HCT116 (cell line): ENCODE data around the gene ATP11B. TPM values are rescaled to one million over a fixed set of nuclear protein-coding genes. Genes with fewer than 3 reads are reported as not detected.

Experiments
- ATAC-seq: fragments of 200-7000 bp; cut with Tn5 transposase; 2 replicates; pipeline ENCODE4 v1.9.1; 2020; ENCODE audit warnings: mild to moderate bottlenecking, moderate library complexity
- BruUV-seq: library from RNA; stranded (reverse); fragments of 400-500 nt; replicated peaks from 2 replicates; lab custom pipeline; 2021; lab: Mats Ljungman, UMichigan
- CTCF ChIA-PET: fragments of 300-600 bp; sonication (Branson Sonifier 250); formaldehyde crosslinking; loops from one replicate; lab custom pipeline; 2021; ENCODE audit warnings: antibody characterized with exemption; lab: Charles Lee
- POLR2A ChIA-PET: fragments of 300-600, 350-600 bp; sonication (Branson Sonifier 250); formaldehyde crosslinking; loops from one replicate; lab custom pipeline; 2021; ENCODE audit warnings: antibody characterized with exemption; lab: Charles Lee
- RAD21 ChIA-PET, 2 experiments: fragments of 300-600 bp; sonication (Branson Sonifier 250); formaldehyde crosslinking; loops; one replicate each; lab custom pipeline; 2023; ENCODE audit warnings: low total read pairs in 2 of 2; ENCODE audit not compliant: uncharacterized antibody in 2 of 2, unreplicated experiment in 2 of 2, low non-redundant PET in 1 of 2; lab: Charles Lee
- DNase-seq: peaks from one replicate; pipeline ENCODE4 v3.0.0-alpha.2; 2010; ENCODE audit warnings: low read depth, low spot score
- H2AFZ ChIP-seq: fragments of 200-600 bp; shearing (Covaris generic), sonication (generic); 2 replicates; pipeline ENCODE4 v1.6.1; 2017; ENCODE audit warnings: low read depth, mixed run types, mixed read lengths, antibody characterized with exemption, low read length; ENCODE audit not compliant: poor library complexity, severe bottlenecking
- H3K27ac ChIP-seq: 2 replicates; pipeline ENCODE4 v1.5.1; 2012; ENCODE audit warnings: low read depth, low read length
- H3K27me3 ChIP-seq: fragments of 200-600 bp; sonication (generic); 2 replicates; pipeline ENCODE4 v1.6.1; 2016; ENCODE audit warnings: mixed run types, low read length, mixed read lengths; ENCODE audit not compliant: insufficient read depth
- H3K36me3 ChIP-seq, 2 experiments: fragments of 200-500 bp in 1 of 2; fragments of 200-600 bp in 1 of 2; sonication (Bioruptor generic) in 1 of 2; sonication (generic) in 1 of 2; 2 replicates each; pipeline versions ENCODE4 v1.5.1 to v1.6.1; 2014 to 2016; ENCODE audit warnings: low read length in 2 of 2, inconsistent platforms in 1 of 2, mixed read lengths in 1 of 2, mixed run types in 1 of 2; ENCODE audit not compliant: insufficient read depth in 2 of 2, control insufficient read depth in 1 of 2
- H3K4me1 ChIP-seq, 2 experiments: fragments of 200-600 bp in 1 of 2; sonication (generic) in 1 of 2; 2 replicates each; pipeline versions ENCODE4 v1.5.1 to v1.6.1; 2012 to 2017; ENCODE audit warnings: low read length in 2 of 2, inconsistent platforms in 1 of 2, mild to moderate bottlenecking in 1 of 2, mixed read lengths in 1 of 2, mixed run types in 1 of 2, moderate library complexity in 1 of 2; ENCODE audit not compliant: insufficient read depth in 2 of 2, control insufficient read depth in 1 of 2
- H3K4me2 ChIP-seq: fragments of 200-600 bp; sonication (generic); 2 replicates; pipeline ENCODE4 v1.6.1; 2017; ENCODE audit warnings: mixed run types, low read length, mixed read lengths
- H3K4me3 ChIP-seq, 2 experiments: fragments of 200-600 bp in 1 of 2; sonication (generic) in 1 of 2; replicated peaks in 1 of 2; 2 replicates each; pipeline ENCODE4 v1.5.1; 2011 to 2016; ENCODE audit warnings: low read length in 2 of 2, control low read depth in 1 of 2, low read depth in 1 of 2, mild to moderate bottlenecking in 1 of 2, mixed read lengths in 1 of 2, mixed run types in 1 of 2
- H3K79me2 ChIP-seq: fragments of 200-600 bp; sonication (generic); 2 replicates; pipeline ENCODE4 v1.6.1; 2017; ENCODE audit warnings: mild to moderate bottlenecking, mixed run types, low read length, moderate library complexity, mixed read lengths; ENCODE audit not compliant: insufficient read depth
- H3K9ac ChIP-seq: fragments of 200-600 bp; sonication (generic); 2 replicates; pipeline ENCODE4 v1.6.1; 2016; ENCODE audit warnings: low read length, mixed read lengths
- H3K9me2 ChIP-seq: fragments of 200-600 bp; sonication (generic), shearing (Covaris generic); 2 replicates; pipeline ENCODE4 v1.6.1; 2017; ENCODE audit warnings: mixed run types, mild to moderate bottlenecking, moderate library complexity; ENCODE audit not compliant: insufficient read depth
- H3K9me3 ChIP-seq, 2 experiments: fragments of 200-500 bp in 1 of 2; fragments of 200-600 bp in 1 of 2; sonication (Bioruptor generic) in 1 of 2; sonication (generic) in 1 of 2; 2 replicates each; pipeline ENCODE4 v1.6.1; 2014 to 2017; ENCODE audit warnings: low read length in 2 of 2, mixed read lengths in 2 of 2, inconsistent platforms in 1 of 2, low read depth in 1 of 2, mild to moderate bottlenecking in 1 of 2, mixed run types in 1 of 2, moderate library complexity in 1 of 2; ENCODE audit not compliant: control insufficient read depth in 1 of 2, insufficient read depth in 1 of 2
- H4K20me1 ChIP-seq: fragments of 200-600 bp; sonication (generic), shearing (Covaris generic); 2 replicates; pipeline ENCODE4 v1.6.1; 2017; ENCODE audit warnings: mixed run types, mild to moderate bottlenecking, moderate library complexity; ENCODE audit not compliant: insufficient read depth
- CBX3 ChIP-seq: IDR thresholded peaks from 2 replicates; pipeline ENCODE4 v1.6.1; 2012; ENCODE audit warnings: low read depth
- CEBPB ChIP-seq: IDR thresholded peaks from 2 replicates; pipeline ENCODE4 v1.6.1; 2012; ENCODE audit warnings: low read depth
- CTCF ChIP-seq, 3 experiments: fragments of 200-600 bp in 1 of 3; sonication (generic) in 1 of 3; IDR thresholded peaks in 2 of 3; conservative IDR thresholded peaks in 1 of 3; 2 replicates each; pipeline ENCODE4 v1.5.1; 2012 to 2017; ENCODE audit warnings: low read depth in 2 of 3, low read length in 2 of 3, antibody characterized with exemption in 1 of 3, borderline replicate concordance in 1 of 3, control low read depth in 1 of 3, mild to moderate bottlenecking in 1 of 3, mixed read lengths in 1 of 3, mixed run types in 1 of 3, moderate library complexity in 1 of 3; ENCODE audit not compliant: insufficient read depth in 1 of 3
- ELF1 ChIP-seq: IDR thresholded peaks from 2 replicates; pipeline ENCODE4 v1.6.1; 2012; ENCODE audit warnings: low read depth, borderline replicate concordance
- EZH2 ChIP-seq: fragments of 200-600 bp; sonication (generic); IDR thresholded peaks from 2 replicates; pipeline ENCODE4 v1.6.1; 2017; ENCODE audit warnings: antibody characterized with exemption, mixed run types
- EZH2phosphoT487 ChIP-seq: fragments of 200-600 bp; IDR thresholded peaks from 2 replicates; pipeline ENCODE4 v1.6.1; 2018; ENCODE audit warnings: antibody characterized with exemption, borderline replicate concordance
- FOSL1 ChIP-seq: IDR thresholded peaks from 2 replicates; pipeline ENCODE4 v1.6.1; 2012; ENCODE audit warnings: low read depth
- JUND ChIP-seq: IDR thresholded peaks from 2 replicates; pipeline ENCODE4 v1.6.1; 2012
- MAX ChIP-seq: IDR thresholded peaks from 2 replicates; pipeline ENCODE4 v1.6.1; 2012
- POLR2AphosphoS5 ChIP-seq: IDR thresholded peaks from 2 replicates; pipeline ENCODE4 v1.6.1; 2011; ENCODE audit warnings: mild to moderate bottlenecking, low read depth, low read length, moderate library complexity
- RAD21 ChIP-seq: IDR thresholded peaks from 2 replicates; pipeline ENCODE4 v1.6.1; 2012; ENCODE audit warnings: low read depth, mild to moderate bottlenecking
- SIN3A ChIP-seq: IDR thresholded peaks from 2 replicates; pipeline ENCODE4 v1.6.1; 2012; ENCODE audit warnings: low read depth
- SP1 ChIP-seq: IDR thresholded peaks from 2 replicates; pipeline ENCODE4 v1.6.1; 2012; ENCODE audit warnings: low read depth
- TCF7L2 ChIP-seq: IDR thresholded peaks from 2 replicates; pipeline ENCODE4 v1.7.0; 2011; ENCODE audit warnings: borderline replicate concordance, inconsistent platforms; ENCODE audit not compliant: insufficient read depth, insufficient read length; ENCODE audit errors: extremely low read depth
- YY1 ChIP-seq: IDR thresholded peaks from 2 replicates; pipeline ENCODE4 v1.6.1; 2011; ENCODE audit warnings: low read length, low read depth, moderate library complexity, mild to moderate bottlenecking; ENCODE audit not compliant: insufficient replicate concordance; ENCODE audit errors: extremely low read depth
- ZFX ChIP-seq: fragments of 450-650 bp; IDR thresholded peaks from 2 replicates; pipeline ENCODE4 v1.6.1; 2017
- ZNF274 ChIP-seq: fragments of 200-500 bp; sonication (Bioruptor generic); IDR thresholded peaks from 2 replicates; pipeline ENCODE4 v1.6.1; 2014; ENCODE audit warnings: mild to moderate bottlenecking, low read depth, low read length, inconsistent platforms
- intact Hi-C: fragments of 100-400 bp; cut with micrococcal nuclease; formaldehyde crosslinking; loops from 2 replicates; pipeline ENCODE4 v1.10.0; 2022
- total RNA-seq: library from RNA; stranded (reverse); gene quantifications from one replicate; pipeline ENCODE4 v1.2.1, GENCODE V29; 2021; ENCODE audit not compliant: unreplicated experiment

ATP11B gene
- total RNA-seq, 1 experiment from 2014 or later = 53.0 TPM

- H3K27me3 ChIP-seq = no peaks in the 10 kb centered on the region
- ATAC-seq (no peak), DNase-seq (no peak)
- H3K4me3 ChIP-seq = no peak overlapping the region
- RAD21 ChIA-PET = no interaction called here
- TF ChIP-seq ELF1 = no peak
- TF ChIP-seq CTCF (IDR thresholded peaks at IDR 0.05 in 2 of 3, conservative IDR thresholded peaks at IDR 0.05 in 1 of 3; ENCODE audit: borderline replicate concordance in 1 of 3, insufficient read depth in 1 of 3, low read depth in 2 of 3, low read length in 2 of 3) = no peak
- TF ChIP-seq JUND = no peak
- no peak for TF ChIP-seq SP1
- TF ChIP-seq MAX = no peak
- TF ChIP-seq CEBPB = no peak
- no peak for TF ChIP-seq TCF7L2
- TF ChIP-seq RAD21 = no peak
- no peak for TF ChIP-seq POLR2AphosphoS5
- no peak for TF ChIP-seq EZH2phosphoT487
- TF ChIP-seq YY1 = no peak
- TF ChIP-seq SIN3A = no peak
- TF ChIP-seq EZH2 = no peak
- TF ChIP-seq ZNF274 = no peak
- TF ChIP-seq ZFX = no peak
- no peak for TF ChIP-seq FOSL1
- TF ChIP-seq CBX3 = no peak
- POLR2A ChIA-PET = interaction anchor here (1.4 kb wide), 1 partner anchor 15 kb away, joined by 4 read pairs; no protein-coding TSS in a partner anchor
- H3K4me1 ChIP-seq = peaks cover 3 to 4% of the 10 kb centered on the region in 2 experiments; a peak in 3 of 4 replicates
- peaks cover 72% of the 10 kb centered on the region for H3K79me2 ChIP-seq
- H4K20me1 ChIP-seq = no peaks in the 10 kb centered on the region
- no TSS peak for BruUV-seq
- no peak overlapping the region for H2AFZ ChIP-seq
- no peak overlapping the region for H3K4me2 ChIP-seq
- H3K9ac ChIP-seq = no peak overlapping the region
- H3K36me3 ChIP-seq = no peaks in the 10 kb centered on the region
- H3K27ac ChIP-seq = no peak overlapping the region
- CTCF ChIA-PET = no interaction called here
- no peaks in the 10 kb centered on the region for H3K9me3 ChIP-seq
- intact Hi-C loops = no loop called here
- no peaks in the 10 kb centered on the region for H3K9me2 ChIP-seq
Observed at GRCh38 chr3:182800508-182800907, 7.2 kb downstream of the ATP11B start.
